Activated CD4-positive, alpha-beta T cell treated with anti-CD3 and anti-CD28 coated beads, Interleukin-2, amount 50 U/mL, for 16 hours (primary cell): ENCODE results near the gene TLCD1.

Source experiments
- DNase-seq: peaks from one replicate; pipeline ENCODE4 v3.0.0-alpha.2; 2020

The TLCD1 gene, protein sequence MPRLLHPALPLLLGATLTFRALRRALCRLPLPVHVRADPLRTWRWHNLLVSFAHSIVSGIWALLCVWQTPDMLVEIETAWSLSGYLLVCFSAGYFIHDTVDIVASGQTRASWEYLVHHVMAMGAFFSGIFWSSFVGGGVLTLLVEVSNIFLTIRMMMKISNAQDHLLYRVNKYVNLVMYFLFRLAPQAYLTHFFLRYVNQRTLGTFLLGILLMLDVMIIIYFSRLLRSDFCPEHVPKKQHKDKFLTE

DNA sequence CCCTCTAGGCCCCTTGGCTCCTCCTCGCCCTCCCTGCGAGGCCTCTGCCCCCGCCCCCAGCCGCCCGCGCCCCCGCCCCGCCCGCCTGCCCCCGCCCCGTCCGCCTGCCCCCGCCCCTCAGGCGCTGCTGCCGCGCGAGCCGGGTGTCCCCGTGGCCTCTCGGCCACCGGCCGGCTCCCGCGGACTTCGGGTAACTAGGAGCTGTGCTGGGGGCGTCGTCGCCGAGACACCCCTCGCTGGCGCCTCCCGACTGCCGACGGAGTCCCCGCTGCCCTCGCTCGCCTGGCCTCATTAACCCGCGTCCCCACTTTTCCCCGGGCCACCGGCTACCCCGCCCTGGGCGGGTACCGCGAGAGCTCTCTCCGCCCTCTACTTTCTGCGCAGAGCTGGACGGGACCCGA is at the start of gene TLCD1:
Gene TLCD1, minus strand, starts transcription at position 8 of the 401 bp plus-strand sequence. CDS start 136 bp downstream, outside the sequence.
- peak; percentile 80 for DNase-seq

DNA sequence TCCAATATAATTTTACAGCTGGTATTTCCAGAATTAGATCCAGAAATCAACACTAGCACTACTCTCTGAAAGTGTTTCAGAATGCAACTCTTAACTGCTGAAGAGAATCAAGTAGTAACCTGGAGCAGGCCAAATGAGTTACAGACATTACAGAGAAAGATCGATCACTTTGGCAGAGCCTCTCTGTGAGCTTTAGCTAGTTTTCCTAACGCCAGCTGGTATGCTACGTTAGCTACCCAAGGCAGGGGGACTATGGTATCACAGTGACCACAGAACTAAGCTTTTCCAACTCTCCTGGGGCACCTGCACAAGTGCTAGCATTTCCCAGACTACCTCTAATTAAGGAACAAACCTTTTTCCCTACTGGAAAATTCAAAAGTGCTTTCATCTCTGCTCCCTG is 48.2 kb upstream of the TLCD1 start:
- DNase-seq = no peak

DNA sequence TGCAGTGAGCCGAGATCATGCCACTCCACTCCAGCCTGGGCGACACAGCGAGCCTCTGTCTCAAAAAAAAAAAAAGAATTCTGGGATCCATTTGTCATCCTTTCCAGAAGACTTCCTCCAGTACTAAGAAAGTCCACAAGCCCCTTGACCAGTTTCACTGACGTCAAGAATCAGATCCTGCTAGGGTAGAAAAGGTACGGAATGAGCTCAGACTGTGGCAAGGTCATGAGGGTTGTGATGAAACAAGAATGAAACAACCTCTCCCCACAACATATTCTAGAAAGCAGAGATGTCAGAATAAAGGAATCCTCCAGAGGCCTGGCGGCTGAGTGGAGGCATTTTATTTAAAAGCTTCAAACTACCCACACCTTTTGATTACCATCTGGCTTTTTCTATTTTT is 47.7 kb upstream of the TLCD1 start:
- DNase-seq = no peak

DNA sequence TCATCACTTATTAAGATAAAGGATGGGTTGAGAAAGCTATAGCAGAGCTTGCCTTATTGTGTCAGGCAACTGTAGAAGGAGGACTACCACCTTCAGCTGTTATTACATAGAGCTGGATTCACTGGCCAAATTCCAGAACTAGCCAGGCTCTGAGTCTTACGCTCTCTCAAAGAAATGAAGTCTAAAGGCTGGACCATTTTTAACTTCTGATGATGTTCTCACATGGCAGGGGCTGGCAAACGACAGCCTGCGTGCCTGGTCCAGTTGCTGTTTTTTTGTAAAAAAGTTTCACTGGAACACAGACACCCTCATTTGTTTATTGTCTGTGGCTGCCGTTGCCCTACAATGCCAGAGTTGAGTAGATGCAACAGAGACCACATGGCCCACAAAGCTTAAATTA is 39.0 kb upstream of the TLCD1 start:
- no peak for DNase-seq

DNA sequence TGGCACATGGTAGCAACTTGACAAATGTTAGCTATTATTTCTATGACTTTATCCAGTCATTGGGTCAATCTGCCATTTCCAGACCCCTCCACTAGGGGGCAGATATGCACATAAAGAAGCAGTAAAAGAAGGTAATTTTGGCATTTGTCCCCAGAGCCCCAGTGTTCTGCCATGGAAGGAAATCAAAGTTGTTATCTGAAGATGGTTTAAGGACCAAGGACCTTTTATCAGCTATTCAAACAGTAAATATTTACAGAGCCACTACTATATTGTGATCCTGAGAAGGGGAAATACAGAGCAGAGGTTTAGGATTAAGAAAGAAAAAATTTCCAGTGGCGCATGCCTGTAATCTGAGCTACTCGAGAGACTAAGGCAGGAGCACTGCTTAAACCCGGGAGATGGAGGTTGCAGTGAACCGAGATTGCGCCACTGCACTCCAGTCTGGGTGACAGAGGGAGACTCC is 37.8 kb upstream of the TLCD1 start:
- DNase-seq = peak; percentile 81

DNA sequence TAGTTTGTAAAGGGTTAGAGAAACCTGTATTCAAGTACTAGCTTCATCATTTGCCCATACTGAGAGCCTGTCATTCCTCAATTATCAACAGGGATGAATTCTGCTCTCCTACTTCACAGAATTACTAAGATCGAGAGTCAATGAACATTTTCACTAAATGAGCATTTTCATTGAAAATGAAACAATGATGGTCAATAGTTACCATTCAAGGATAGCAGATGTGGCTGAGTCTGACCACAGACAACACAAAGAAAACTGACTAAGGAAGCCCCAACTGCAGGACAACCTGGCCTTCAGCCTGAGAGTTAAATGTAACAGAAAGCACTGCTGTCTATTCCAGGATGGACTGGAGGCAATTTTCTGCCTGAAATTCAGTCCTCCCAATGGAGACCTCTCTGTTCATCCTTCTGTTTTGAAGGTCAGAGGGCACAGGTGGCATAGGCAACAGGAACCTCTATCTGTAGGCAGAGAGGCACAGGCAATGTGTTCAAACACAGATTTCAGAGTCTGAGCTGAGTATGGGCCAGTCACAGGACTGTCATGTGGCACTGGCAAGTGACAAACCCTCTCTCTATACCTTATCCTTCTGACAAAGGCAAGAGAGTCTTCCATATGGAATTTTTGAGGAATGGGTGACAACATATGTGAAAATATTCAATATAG is 37.2 kb upstream of the TLCD1 start:
- peak; percentile 63 for DNase-seq

DNA sequence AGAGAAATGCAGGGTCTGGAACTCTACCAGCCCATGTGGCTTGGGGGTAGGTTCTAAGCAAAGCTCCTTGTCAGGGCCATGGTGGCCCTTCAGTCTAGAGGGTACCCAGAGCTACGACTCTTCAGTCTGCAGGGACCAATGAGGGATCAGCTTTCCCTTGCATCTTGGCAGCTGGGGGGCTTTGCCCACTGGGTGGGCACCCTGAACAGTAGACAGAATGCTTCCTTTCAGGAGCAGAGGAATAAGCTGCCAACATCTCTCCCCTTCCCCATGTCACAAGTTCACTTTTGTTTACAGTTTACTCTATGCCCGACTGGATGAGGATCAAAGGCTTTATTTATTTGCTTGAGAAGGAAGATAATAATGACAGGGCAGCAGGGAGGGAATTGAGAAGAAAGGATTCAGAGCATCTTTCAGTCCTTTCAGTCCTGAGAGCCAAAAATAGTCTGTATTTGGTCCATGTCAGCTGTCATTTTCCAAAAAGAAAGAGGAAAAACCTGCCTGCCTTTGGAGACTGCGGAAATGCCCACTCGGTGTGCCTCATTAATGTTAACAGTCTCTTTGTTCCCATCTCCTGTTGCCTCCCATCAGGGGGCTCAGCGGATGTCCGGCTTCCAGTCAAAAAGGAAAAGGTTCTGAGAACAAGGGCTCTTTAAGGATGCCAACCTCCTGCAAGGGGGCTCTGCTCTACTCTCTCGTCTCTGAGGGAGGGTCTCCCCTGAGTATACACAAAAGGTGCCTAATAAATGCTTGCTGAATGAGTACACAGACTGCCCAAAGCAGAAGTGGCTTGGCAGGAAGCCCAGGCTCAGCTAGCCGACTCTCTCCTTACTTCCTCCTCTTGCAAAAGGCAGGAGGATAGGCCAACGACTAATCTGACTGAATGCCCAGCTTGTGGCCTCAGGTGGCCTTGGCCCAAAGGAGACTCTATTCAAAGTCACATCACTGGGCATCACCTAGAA is 34.8 kb upstream of the TLCD1 start:
- DNase-seq = no peak

DNA sequence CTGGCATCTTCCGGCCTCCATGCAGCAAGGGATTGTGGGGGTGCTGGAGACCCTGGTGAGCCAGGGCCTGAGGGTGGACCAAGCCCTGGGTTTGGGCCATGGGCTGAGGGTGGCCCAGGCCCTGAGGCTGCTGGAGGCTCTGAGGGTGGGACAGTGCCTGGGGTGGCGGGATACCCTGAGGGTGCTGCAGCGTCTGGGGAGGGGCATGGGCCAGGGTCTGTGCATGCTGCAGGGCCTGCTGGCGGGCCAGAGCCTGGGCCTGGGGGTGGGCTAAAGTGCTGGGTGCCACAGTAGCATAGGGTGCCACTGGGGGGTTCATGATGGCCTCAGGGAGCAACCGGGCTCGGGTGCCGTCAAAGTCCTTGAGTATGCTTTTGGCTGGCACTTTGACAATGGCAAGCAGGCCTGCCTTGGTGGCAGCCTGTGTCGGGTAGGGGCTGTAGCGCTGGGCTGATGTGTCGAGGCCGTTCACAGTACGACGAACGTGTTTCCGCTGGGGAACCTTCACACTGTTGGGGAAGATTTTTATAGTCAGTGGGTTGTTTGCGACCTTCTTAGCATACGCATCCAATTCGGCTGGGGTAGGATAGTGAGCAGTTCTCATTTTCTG is 33.3 kb upstream of the TLCD1 start:
- DNase-seq = no peak

DNA sequence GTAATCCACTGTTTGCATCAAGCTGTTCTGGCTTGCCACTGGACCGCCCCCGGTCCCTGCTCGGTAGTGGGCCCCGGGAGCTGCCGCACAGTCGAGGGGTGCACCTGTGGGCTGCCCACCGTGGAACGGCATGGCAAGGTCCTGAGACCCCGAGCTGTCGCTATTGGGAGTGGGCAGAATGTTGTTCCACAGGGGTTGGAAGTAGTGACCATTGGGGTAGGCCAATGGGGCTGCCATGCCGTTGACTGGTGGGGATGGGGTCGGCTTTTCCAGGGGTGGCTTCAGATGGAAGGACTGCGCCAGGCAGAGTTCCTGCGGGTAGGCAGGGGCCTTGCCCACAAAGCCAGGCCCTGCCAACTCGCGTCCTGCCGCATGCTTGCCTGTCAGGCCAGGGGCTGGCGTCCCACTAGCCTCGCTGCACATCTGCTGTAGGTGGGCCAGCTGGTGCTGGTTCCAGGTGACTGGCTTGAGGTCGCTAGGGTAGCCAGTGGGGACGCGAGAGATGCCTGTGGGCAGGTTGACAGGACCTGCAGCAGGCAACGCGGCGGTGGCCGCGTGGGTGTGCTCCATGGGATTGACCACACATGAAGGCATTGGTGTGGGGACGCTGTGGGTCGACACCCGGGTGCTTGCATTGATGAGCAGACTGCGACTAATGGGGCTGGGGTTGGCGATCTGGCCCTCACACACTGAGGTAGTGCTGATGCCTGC is 32.5 kb upstream of the TLCD1 start:
- no peak for DNase-seq

DNA sequence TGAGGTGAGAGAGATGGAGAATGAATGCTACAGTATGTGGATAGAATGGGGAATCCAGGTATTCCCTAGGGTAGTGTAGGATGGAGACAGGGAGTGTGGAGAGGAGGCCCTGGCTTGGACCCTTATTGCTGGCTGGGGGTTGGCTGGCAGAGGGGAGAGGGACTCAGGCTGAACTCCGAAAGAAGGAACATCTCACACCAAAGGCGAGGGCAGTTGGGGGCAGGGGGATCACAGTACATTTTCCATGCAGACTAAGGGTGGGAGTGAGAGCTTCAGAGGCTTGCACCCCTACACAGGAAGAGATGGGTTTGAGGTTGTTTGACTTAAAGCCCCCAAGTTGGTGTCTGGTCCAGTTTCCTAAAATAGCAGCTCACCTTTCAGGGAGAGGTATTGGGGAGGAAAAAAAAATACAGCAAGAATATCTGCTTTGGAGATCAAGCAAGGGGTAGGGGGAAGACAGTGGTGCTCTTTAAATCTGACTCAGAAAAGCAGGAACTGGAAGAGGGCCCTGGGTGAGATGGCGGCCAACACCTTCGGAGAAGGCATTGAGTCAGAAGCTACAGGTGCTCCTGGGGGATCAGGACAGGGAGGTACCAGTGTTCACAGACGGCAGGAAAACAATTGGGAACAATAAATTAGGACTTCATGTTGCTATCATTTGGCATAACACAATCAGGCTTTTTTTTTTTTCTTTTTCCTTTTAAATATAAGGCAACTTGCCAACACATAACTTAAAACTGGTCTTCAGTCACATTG is 30.2 kb upstream of the TLCD1 start:
- no peak for DNase-seq

DNA sequence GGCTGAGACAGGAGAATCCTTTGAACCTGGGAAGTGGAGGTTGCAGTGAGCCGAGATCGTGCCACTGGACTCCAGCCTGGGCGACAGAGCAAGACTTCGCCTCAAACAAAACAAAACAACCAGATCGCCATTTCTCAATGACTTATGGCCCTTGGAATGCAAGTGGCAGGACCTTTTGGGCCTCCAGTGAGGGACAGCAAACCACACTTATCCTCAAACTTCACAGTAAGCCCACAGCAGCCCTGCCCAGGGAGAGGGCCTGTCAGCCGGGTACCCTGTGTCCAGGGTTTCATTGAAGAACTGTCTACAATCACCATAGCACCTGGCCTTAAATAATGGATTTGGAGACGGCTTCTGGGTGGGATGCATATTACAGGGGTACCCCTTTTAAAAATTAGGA is 29.5 kb upstream of the TLCD1 start:
- DNase-seq = no peak

DNA sequence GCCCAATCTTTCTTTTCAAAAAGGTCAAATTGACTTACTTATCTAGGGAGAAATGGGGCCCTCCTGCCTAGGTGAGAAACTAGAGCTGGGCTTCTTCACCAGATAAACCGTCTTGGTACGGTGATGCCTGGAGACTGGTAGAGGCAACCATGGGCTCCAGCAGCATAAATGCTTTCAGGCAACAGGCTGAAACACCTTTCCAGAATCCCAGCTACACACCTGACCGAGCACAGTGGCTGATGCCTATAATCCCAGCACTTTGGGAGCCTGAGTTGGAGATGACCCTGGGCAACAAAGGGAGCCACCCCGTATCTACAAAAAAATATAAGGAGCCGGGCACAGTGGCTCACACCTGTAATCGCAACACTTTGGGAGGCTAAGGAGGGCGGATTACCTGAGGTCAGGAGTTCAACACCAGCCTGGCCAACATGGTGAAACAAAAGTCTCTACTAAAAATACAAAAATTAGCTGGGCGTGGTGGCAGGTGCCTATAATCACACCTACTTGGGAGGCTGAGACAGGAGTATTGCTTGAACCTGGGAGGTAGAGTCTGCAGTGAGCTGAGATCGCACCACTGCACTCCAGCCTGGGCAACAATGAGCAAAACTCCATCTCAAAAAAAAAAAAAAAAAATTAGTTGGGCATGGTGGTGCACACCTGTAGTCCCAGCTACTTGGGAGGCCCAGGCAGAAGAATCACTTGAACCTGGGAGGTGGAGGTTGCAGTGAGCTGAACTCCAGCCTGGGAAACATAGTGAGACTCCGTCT is 25.8 kb upstream of the TLCD1 start:
- no peak for DNase-seq

DNA sequence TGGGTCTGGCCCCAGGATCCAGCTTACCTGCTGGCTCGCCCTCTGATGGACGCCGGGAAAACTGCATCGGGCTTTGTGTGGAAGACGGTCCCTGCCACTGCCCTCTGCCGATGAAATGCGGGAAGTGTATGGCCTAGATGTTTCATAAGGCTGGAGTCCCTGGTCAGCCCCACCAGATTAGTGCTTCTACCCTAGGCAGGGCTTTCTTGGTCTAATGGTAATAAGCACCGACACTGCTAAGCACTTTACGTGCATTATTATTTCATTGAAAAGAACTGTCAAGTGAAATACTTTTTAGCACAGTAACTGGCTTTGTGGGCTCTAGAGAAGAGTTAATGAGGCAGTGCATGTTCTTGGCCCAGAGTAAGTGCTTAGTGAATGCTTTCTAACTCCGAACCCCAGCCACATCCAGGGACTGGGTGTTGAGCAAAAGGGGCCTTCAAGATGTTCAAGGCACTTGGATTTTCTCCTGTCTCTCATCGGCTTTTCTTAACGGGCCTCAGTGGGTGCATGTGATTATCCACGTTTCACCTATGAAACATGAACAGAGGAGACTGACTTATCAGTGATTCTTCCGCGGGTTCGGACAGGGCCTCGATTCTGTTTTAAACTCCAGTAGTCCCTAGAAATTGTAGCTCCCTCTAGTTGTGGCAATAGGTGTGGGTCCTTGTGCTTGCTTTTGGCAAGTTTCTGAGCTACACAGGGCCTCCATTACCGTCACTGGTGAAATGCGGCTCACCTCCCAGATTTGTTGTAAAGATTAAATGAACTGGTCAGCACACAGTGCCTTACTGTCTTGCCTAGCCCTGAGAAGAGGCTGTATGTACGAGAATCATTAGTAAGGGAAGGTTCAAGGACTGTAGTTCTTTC is 24.4 kb upstream of the TLCD1 start:
- DNase-seq = peak; percentile 93

DNA sequence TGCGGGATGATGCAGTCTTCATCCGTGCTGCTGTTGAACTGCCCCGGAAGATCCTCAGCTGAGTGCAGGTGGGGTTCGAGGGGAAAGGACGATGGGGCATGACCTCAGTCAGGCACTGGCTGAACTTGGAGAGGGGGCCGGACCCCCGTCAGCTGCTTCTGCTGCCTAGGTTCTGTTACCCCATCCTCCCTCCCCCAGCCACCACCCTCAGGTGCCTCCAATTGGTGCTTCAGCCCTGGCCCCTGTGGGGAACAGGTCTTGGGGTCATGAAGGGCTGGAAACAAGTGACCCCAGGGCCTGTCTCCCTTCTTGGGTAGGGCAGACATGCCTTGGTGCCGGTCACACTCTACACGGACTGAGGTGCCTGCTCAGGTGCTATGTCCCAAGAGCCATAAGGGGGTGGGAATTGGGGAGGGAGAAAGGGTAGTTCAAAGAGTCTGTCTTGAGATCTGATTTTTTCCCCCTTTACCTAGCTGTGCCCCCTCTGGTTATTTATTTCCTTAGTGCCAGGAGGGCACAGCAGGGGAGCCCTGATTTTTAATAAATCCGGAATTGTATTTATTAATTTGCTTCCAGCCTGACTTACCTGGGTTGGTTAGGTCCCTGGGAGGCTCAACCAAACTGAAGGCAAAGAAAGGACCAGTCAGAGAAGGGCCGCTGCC is 23.6 kb upstream of the TLCD1 start:
- DNase-seq = no peak

DNA sequence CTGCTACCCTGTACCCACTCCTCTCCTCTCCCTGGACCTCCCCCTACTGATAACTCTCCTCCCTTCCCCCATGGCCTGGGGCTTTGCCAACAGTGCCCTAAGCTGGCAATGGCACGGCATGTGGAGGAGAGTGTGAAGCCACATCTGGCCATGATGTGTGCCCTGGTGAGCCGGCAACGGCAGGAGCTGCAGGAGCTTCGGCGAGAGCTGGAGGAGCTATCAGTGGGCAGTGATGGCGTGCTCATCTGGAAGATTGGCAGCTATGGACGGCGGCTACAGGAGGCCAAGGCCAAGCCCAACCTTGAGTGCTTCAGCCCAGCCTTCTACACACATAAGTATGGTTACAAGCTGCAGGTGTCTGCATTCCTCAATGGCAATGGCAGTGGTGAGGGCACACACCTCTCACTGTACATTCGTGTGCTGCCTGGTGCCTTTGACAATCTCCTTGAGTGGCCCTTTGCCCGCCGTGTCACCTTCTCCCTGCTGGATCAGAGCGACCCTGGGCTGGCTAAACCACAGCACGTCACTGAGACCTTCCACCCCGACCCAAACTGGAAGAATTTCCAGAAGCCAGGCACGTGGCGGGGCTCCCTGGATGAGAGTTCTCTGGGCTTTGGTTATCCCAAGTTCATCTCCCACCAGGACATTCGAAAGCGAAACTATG is 23.0 kb upstream of the TLCD1 start:
- no peak for DNase-seq

DNA sequence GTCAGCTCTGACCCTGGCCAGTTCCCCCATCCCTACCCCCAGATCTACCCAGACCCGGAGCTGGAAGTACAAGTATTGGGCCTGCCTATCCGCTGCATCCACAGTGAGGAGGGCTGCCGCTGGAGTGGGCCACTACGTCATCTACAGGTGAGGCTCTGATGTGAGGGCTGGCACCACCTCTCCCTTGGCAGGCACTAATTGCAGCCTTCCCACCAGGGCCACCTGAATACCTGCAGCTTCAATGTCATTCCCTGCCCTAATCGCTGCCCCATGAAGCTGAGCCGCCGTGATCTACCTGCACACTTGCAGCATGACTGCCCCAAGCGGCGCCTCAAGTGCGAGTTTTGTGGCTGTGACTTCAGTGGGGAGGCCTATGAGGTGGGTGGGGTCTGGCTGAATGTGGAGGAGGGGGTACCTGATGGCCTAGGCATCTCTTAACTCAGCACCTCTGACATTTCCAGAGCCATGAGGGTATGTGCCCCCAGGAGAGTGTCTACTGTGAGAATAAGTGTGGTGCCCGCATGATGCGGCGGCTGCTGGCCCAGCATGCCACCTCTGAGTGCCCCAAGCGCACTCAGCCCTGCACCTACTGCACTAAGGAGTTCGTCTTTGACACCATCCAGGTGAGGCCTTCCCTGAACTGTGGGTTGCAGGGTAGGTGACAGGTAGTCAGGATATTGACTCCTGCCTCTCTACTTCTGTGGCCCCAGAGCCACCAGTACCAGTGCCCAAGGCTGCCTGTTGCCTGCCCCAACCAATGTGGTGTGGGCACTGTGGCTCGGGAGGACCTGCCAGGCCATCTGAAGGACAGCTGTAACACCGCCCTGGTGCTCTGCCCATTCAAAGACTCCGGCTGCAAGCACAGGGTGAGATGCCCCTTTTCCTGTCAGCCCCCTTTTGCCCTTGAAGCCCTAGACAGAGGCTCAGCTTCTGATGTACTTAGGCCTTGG is 22.0 kb upstream of the TLCD1 start:
- no peak for DNase-seq

DNA sequence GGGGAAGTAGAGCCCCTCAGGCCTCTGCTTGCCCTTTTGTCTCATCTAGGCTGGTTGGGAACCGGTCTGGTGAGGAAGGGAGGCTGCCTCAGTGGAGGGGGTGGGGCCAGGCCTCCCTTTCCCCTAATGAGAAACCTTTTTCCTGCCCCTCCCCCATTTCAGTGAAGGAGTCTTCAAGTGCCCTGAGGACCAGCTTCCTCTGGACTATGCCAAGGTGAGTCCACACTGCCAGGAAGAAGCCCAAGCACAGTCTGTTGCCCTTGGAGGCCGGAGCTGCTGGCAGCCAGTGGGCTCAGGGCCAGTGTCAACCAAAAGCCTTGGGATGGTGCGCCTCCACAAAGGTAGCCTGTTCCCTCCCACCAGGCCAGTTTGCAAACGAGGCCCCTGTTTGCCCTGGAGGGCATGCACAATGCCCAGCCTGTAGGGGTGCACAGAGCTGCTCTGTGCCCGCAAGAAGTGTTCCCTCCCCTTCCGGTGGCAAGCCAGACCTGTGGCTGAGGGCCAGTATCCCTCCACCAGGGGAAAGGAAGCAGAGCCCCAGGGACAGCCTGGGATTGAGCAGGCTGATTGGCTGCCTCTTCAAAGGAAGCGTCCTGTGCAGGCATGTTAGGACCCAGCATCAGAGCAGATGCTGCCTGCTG is 21.1 kb upstream of the TLCD1 start:
- no peak for DNase-seq
